Peyer's patch (tissue), 4 donors: ENCODE data around the gene DISP2. TPM values are rescaled to one million over a fixed set of nuclear protein-coding genes. Genes with fewer than 3 reads are reported as not detected.

Source experiments
- DNase-seq, 3 donors: peaks; one replicate each; pipeline ENCODE4 v3.0.0-alpha.2; 2017 to 2019
- H3K27ac ChIP-seq, 4 donors: fragments of 200-600 bp; sonication (generic); one replicate each; pipeline ENCODE4 v1.5.1; 2016 to 2019
- H3K27me3 ChIP-seq, 2 donors: fragments of 200-600 bp; sonication (generic); one replicate each; pipeline ENCODE4 v1.5.1; 2019
- H3K36me3 ChIP-seq, 3 donors: fragments of 200-600 bp; sonication (generic); one replicate each; pipeline ENCODE4 v1.5.1; 2016 to 2019
- H3K4me1 ChIP-seq, 4 donors: fragments of 200-600 bp; sonication (generic); one replicate each; pipeline ENCODE4 v1.5.1; 2016 to 2019
- H3K4me3 ChIP-seq, 4 donors: fragments of 200-600 bp; sonication (generic); 1 replicate in 3 of 4; 2 replicates in 1 of 4; pipeline ENCODE4 v1.5.1; 2016 to 2019; ENCODE audit warnings: mild to moderate bottlenecking in 1 of 4
- H3K9me3 ChIP-seq, 4 donors: fragments of 200-600 bp; sonication (generic); one replicate each; pipeline ENCODE4 v1.5.1; 2016 to 2019; ENCODE audit warnings: mild to moderate bottlenecking in 1 of 4
- POLR2A ChIP-seq, 2 donors: fragments of 450-650 bp; IDR thresholded peaks; one replicate each; pipeline ENCODE4 v1.5.1; 2017; ENCODE audit warnings: antibody characterized with exemption in 2 of 2, mild to moderate bottlenecking in 2 of 2, moderate library complexity in 2 of 2
- total RNA-seq, 4 donors: library from RNA; depleted of rRNA; stranded (reverse); fragments of >200 nt; gene quantifications; one replicate each; pipeline ENCODE4 v1.1.0, GENCODE V29; 2016
- TF ChIP-seq, protein P1 (sequence below), 6 experiments: fragments of 450-650 bp in 4 of 6; fragments of 200-600 bp in 2 of 6; sonication (generic) in 1 of 6; IDR thresholded peaks; one replicate each; pipeline ENCODE4 v1.5.1; 2017 to 2019; ENCODE audit warnings: antibody characterized with exemption in 6 of 6, mild to moderate bottlenecking in 3 of 6, moderate library complexity in 1 of 6

Gene DISP2
- total RNA-seq, 4 donors from 2014 or later = 1.7 to 27.5 (median 7.4) TPM

DNA sequence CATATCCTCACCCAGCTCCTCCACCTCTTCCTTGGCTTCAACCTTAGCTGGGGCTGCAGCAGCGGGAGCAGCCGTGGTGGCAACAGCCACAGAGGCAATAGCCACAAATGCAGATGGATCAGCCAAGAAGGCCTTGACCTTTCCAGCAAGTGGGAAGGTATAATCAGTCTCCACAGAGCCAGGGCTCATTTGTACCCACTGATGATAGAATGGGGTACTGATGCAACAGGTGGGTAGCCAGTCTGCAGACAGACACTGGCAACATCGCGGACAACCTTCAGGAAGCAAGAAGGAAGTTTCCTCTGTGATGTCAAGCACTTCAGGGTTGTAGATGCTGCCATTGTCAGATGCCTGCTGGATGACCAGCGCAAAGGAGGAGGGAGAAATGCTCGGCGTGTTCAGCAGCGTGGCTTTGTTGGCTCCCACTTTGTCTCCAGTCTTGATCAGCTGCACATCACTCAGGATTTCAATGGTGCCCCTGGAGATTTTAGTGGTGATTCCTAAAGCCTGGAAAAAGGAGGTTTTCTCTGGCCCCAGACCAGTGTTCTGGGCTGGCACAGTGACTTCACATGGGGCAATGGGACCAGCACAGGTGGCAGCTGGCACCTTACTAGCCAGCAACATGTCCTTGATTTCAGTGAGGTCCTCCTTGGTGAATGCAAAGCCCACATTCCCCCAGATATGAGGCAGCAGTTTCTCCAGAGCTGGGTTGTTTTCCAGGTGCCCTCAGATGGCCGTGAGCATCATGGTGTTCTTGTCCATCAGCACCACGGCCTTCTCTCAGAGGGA is 45.5 kb upstream of the DISP2 start:
- Histone ChIP-seq H3K27me3 (no peaks in the 10 kb centered on the region), H3K4me3 (no peak overlapping the region), H3K27ac (no peak overlapping the region), H3K9me3 (no peaks in the 10 kb centered on the region), H3K4me1 (peaks cover 0 to 19% (median 6%) of the 10 kb centered on the region in 4 donors), H3K36me3 (no peaks in the 10 kb centered on the region)
- DNase-seq = peak in 1 of 3 donors; percentile 20
- no peak for TF ChIP-seq POLR2A (IDR thresholded peaks at IDR 0.05)
- TF ChIP-seq, protein P1, sequence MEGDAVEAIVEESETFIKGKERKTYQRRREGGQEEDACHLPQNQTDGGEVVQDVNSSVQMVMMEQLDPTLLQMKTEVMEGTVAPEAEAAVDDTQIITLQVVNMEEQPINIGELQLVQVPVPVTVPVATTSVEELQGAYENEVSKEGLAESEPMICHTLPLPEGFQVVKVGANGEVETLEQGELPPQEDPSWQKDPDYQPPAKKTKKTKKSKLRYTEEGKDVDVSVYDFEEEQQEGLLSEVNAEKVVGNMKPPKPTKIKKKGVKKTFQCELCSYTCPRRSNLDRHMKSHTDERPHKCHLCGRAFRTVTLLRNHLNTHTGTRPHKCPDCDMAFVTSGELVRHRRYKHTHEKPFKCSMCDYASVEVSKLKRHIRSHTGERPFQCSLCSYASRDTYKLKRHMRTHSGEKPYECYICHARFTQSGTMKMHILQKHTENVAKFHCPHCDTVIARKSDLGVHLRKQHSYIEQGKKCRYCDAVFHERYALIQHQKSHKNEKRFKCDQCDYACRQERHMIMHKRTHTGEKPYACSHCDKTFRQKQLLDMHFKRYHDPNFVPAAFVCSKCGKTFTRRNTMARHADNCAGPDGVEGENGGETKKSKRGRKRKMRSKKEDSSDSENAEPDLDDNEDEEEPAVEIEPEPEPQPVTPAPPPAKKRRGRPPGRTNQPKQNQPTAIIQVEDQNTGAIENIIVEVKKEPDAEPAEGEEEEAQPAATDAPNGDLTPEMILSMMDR (IDR thresholded peaks at IDR 0.05) = no peak

DNA sequence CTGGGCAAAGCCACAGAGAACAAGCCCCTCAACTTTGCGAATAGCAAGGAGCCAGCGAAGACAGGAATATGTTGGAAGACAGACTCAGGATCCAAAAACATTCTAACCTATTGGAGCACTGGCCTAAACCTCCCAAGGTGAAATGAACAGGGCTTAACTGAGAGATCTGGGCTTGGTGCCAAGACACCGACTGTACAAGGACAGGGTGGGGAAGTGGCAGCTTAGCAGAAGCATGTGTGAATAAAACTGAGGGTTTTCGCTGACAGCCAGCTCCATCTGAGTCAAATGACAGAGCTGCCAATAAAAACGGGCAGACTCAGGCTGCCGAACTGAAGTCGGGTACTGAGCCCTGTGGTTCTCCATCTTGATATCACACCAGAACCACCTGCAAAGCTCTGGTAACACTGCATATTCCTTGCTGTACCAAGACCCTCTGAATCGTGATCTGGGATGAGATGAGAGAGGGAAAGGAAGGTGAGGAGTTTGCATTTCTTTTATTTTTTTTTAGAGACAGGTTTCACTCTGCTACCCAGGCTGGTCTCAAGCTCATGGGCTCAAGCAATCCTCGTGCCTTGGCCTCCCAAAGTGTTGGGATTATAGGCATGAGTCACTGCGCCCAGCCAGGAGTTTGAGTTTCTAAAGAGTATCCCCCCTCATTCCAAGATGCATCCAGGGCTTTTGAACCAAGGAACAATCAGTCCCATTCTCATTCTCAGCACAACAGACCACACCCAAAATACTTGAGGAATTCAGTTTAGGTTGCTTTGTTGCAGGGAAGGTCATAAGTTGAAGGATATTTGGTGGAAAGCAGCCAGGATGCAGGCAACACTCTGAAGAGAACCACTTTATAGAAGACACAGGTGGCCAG is 44.3 kb upstream of the DISP2 start:
- Histone ChIP-seq H3K9me3 (no peaks in the 10 kb centered on the region), H3K4me3 (no peak overlapping the region), H3K36me3 (no peaks in the 10 kb centered on the region), H3K4me1 (peaks cover 0 to 13% (median 5%) of the 10 kb centered on the region in 4 donors), H3K27me3 (no peaks in the 10 kb centered on the region), H3K27ac (no peak overlapping the region)
- DNase-seq = peak; percentile 52 to 81 (median 64)
- no peak for TF ChIP-seq POLR2A (IDR thresholded peaks at IDR 0.05)

DNA sequence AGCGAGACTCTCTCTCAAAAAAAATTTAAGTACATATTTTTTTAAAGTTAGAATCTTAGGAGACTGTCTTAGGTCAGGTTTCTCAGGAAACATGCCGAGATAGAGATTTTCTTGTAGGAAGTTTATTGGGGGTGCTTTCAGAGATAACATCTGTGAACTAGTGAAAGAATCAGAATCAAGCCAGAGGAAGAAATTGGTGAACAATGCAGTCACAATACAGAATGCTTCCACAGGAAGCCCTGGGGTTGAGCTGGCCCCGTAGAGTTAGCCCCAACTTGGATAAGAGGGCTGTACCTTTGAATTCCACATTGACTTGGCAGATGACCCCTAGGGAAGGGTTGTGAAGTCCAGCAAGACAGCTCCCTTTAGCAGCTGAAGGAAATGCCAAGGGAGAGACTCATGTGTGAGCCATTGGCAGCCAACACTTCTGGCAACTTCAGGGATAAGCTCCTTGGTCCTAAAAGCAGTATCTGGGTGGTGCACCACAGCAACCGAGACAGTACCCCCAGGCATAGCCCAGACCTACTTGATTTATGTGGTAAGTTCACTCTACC is 43.2 kb upstream of the DISP2 start:
- no peak for TF ChIP-seq POLR2A (IDR thresholded peaks at IDR 0.05)
- TF ChIP-seq, protein P1 (IDR thresholded peaks at IDR 0.05) = no peak
- Histone ChIP-seq H3K36me3 (no peaks in the 10 kb centered on the region), H3K4me1 (peaks cover 0 to 9% (median 0%) of the 10 kb centered on the region in 4 donors), H3K9me3 (no peaks in the 10 kb centered on the region), H3K4me3 (no peak overlapping the region), H3K27ac (no peak overlapping the region), H3K27me3 (no peaks in the 10 kb centered on the region)
- no peak for DNase-seq

DNA sequence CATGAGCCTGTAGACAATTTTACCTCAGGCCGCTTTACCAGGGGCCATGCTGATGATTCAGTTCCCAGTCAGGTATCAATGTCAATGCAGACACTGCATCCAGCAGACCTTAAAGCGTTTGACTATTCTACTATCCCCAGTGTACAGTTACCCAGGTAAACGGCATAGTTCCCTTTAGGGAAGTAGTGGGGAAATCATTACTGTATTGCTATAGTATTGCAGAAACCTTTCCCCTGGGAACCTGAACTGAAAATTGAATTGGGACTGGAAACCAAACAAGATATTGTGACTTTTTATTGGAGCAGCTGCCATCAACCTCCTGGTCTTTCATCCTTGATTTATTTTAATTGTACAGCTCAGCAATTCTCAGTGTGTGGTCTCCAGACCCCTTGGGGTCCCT is 41.1 kb upstream of the DISP2 start:
- no peak for DNase-seq
- H3K9me3 ChIP-seq = no peaks in the 10 kb centered on the region
- H3K36me3 ChIP-seq = no peaks in the 10 kb centered on the region
- TF ChIP-seq POLR2A (IDR thresholded peaks at IDR 0.05) = no peak
- TF ChIP-seq, protein P1 (IDR thresholded peaks at IDR 0.05) = no peak
- H3K27me3 ChIP-seq = no peaks in the 10 kb centered on the region
- H3K4me3 ChIP-seq = no peak overlapping the region
- no peak overlapping the region for H3K27ac ChIP-seq
- H3K4me1 ChIP-seq = peaks cover 0 to 9% (median 0%) of the 10 kb centered on the region in 4 donors

DNA sequence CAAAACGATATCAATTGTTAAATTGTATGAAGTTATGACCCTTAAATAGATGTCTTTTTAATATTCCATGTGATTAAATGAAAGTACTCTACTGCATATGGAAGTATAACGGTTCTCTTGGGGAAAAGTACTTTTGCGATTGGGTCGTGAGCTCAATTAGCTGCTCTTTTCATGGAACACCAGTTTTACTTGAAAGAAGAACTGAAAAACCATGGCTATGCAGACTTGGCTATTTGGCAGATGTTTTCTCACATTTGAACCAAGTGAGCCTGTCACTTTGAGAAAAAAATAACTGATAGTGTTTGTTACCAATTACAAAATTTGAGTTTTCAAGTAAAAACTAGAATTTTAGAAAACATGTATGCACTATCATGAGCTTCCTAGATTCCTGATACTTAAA is 40.4 kb upstream of the DISP2 start:
- Histone ChIP-seq H3K4me1 (peaks cover 0 to 10% (median 0%) of the 10 kb centered on the region in 4 donors), H3K4me3 (no peak overlapping the region), H3K27me3 (no peaks in the 10 kb centered on the region), H3K9me3 (no peaks in the 10 kb centered on the region), H3K27ac (no peak overlapping the region), H3K36me3 (no peaks in the 10 kb centered on the region)
- TF ChIP-seq, protein P1 (IDR thresholded peaks at IDR 0.05) = no peak
- no peak for TF ChIP-seq POLR2A (IDR thresholded peaks at IDR 0.05)
- no peak for DNase-seq
